Ishikawa (cell line): ENCODE results near the gene DLEC1.

Experiments
- CEBPB ChIP-seq: IDR thresholded peaks from 2 replicates; pipeline ENCODE4 v1.6.1; 2012
- EGR1 ChIP-seq: IDR thresholded peaks from 2 replicates; pipeline ENCODE4 v1.6.1; 2012
- FOXM1 ChIP-seq: IDR thresholded peaks from 2 replicates; pipeline ENCODE4 v1.6.1; 2012; ENCODE audit warnings: low read depth, borderline replicate concordance
- NFIC ChIP-seq: IDR thresholded peaks from 2 replicates; pipeline ENCODE4 v1.6.1; 2012
- RAD21 ChIP-seq: IDR thresholded peaks from 2 replicates; pipeline ENCODE4 v1.6.1; 2012; ENCODE audit warnings: low read depth
- TEAD4 ChIP-seq: IDR thresholded peaks from 2 replicates; pipeline ENCODE4 v1.6.1; 2012
- TF ChIP-seq, protein P1 (sequence below): IDR thresholded peaks from 2 replicates; pipeline ENCODE4 v1.6.1; 2012; ENCODE audit warnings: low read depth, mild to moderate bottlenecking

DNA sequence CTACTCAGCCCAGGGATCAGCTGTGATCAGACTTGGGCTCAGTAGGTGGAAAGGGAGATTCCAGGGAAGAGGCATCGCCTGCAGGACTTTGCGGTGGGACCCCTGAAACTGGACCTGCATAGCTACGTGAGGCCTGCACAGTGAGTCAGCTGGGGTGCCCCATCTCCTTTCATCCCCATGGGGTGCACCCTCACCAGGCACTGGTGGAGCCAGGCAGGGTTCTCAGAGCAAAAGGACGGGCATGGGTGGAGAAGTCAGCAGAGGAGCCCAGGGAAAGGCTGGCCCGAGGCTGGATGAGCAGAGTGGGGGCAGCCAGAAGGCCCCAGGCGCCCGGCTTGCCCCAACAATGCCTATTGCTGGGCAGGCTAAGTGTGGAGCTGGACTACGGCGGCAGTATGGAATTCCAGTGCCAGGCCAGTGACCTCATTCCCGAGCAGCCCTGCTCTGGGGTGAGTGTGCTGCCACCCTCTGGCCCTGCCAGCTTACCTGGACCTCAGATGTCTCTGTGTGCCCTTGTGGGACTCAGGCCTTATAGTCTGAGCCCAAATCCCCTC is 78.2 kb downstream of the DLEC1 start:
- peak; percentile 12; the same call in 1 of the 2 replicates for TF ChIP-seq RAD21
- TF ChIP-seq NFIC, result no peak
- TF ChIP-seq TEAD4, result no peak
- no peak for TF ChIP-seq CEBPB
- no peak for TF ChIP-seq EGR1
- TF ChIP-seq, protein P1, sequence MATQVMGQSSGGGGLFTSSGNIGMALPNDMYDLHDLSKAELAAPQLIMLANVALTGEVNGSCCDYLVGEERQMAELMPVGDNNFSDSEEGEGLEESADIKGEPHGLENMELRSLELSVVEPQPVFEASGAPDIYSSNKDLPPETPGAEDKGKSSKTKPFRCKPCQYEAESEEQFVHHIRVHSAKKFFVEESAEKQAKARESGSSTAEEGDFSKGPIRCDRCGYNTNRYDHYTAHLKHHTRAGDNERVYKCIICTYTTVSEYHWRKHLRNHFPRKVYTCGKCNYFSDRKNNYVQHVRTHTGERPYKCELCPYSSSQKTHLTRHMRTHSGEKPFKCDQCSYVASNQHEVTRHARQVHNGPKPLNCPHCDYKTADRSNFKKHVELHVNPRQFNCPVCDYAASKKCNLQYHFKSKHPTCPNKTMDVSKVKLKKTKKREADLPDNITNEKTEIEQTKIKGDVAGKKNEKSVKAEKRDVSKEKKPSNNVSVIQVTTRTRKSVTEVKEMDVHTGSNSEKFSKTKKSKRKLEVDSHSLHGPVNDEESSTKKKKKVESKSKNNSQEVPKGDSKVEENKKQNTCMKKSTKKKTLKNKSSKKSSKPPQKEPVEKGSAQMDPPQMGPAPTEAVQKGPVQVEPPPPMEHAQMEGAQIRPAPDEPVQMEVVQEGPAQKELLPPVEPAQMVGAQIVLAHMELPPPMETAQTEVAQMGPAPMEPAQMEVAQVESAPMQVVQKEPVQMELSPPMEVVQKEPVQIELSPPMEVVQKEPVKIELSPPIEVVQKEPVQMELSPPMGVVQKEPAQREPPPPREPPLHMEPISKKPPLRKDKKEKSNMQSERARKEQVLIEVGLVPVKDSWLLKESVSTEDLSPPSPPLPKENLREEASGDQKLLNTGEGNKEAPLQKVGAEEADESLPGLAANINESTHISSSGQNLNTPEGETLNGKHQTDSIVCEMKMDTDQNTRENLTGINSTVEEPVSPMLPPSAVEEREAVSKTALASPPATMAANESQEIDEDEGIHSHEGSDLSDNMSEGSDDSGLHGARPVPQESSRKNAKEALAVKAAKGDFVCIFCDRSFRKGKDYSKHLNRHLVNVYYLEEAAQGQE, result no peak
- TF ChIP-seq FOXM1, result no peak
